GM12878 (cell line): ENCODE data around the gene HMX2. TPM values are rescaled to one million over a fixed set of nuclear protein-coding genes. Genes with fewer than 3 reads are reported as not detected.

Source experiments
- ATAC-seq: fragments of 200-7000 bp; cut with Tn5 transposase; 3 replicates; pipeline ENCODE4 v1.9.1; 2020; ENCODE audit warnings: mild to moderate bottlenecking, moderate library complexity
- BruUV-seq: library from RNA; stranded (reverse); fragments of 400-500 nt; replicated peaks from 2 replicates; lab custom pipeline; 2021; lab: Mats Ljungman, UMichigan
- CTCF ChIA-PET: fragments of 300-600 bp; sonication (Branson Sonifier 250); formaldehyde crosslinking; extraction: SDS; loops from one replicate; lab custom pipeline; 2021; ENCODE audit warnings: inconsistent platforms; lab: Yijun Ruan, JAX
- POLR2A ChIA-PET: fragments of 350-600 bp; formaldehyde crosslinking; extraction: SDS; loops from one replicate; lab custom pipeline; 2021; ENCODE audit warnings: inconsistent platforms; lab: Charles Lee
- RAD21 ChIA-PET: fragments of 300-600 bp; sonication (Branson Sonifier 250); formaldehyde crosslinking; loops from one replicate; lab custom pipeline; 2023; ENCODE audit warnings: antibody characterized with exemption; ENCODE audit not compliant: unreplicated experiment; lab: Charles Lee
- SMC1A ChIA-PET: fragments of 300-600 bp; sonication (Branson Sonifier 250); formaldehyde crosslinking; loops from one replicate; lab custom pipeline; 2023; ENCODE audit not compliant: unreplicated experiment, uncharacterized antibody; lab: Charles Lee
- DNase-seq: peaks from one replicate; pipeline ENCODE4 v3.0.0-alpha.2; 2011; ENCODE audit warnings: low read depth, low spot score
- FAIRE-seq: peaks from 3 replicates; lab custom pipeline; 2011; peaks lifted over from hg19 to GRCh38; lab: Jason Lieb, UNC
- H2AFZ ChIP-seq: 2 replicates; pipeline ENCODE4 v1.6.0; 2011; ENCODE audit warnings: low read depth, low read length, control low read depth; ENCODE audit not compliant: control insufficient read depth
- H3K27ac ChIP-seq: 2 replicates; pipeline ENCODE4 v1.5.1; 2011; ENCODE audit warnings: control low read depth; ENCODE audit not compliant: control insufficient read depth, insufficient read depth
- H3K27me3 ChIP-seq, 2 experiments: replicated peaks in 1 of 2; 2 replicates each; pipeline versions ENCODE4 v1.6.0 to v1.6.1; 2011; ENCODE audit warnings: low read length in 1 of 2; ENCODE audit not compliant: control insufficient read depth in 2 of 2, insufficient read depth in 2 of 2
- H3K36me3 ChIP-seq, 2 experiments: 2 replicates each; pipeline ENCODE4 v1.5.1; 2011; ENCODE audit warnings: low read length in 1 of 2; ENCODE audit not compliant: control insufficient read depth in 2 of 2, insufficient read depth in 2 of 2
- H3K4me1 ChIP-seq: 2 replicates; pipeline ENCODE4 v1.6.1; 2011; ENCODE audit warnings: mild to moderate bottlenecking, low read length, moderate library complexity, mixed read lengths; ENCODE audit not compliant: control insufficient read depth, insufficient read depth
- H3K4me2 ChIP-seq: 2 replicates; pipeline ENCODE4 v1.6.0; 2011; ENCODE audit warnings: control low read depth; ENCODE audit not compliant: control insufficient read depth, insufficient read depth
- H3K4me3 ChIP-seq: fragments of 200-600 bp; sonication (generic); 2 replicates; pipeline ENCODE4 v1.5.1; 2016
- H3K79me2 ChIP-seq: 2 replicates; pipeline ENCODE4 v1.6.0; 2011; ENCODE audit warnings: low read length; ENCODE audit not compliant: control insufficient read depth, insufficient read depth
- H3K9ac ChIP-seq: 2 replicates; pipeline ENCODE4 v1.8.0; 2011; ENCODE audit warnings: low read length, control low read depth, mixed read lengths; ENCODE audit not compliant: control insufficient read depth, insufficient read depth
- H3K9me3 ChIP-seq: replicated peaks from 3 replicates; pipeline ENCODE4 v1.5.1; 2011; ENCODE audit warnings: mild to moderate bottlenecking, low read length; ENCODE audit not compliant: control insufficient read depth, insufficient read depth
- H4K20me1 ChIP-seq: 2 replicates; pipeline ENCODE4 v1.6.0; 2011; ENCODE audit not compliant: control insufficient read depth, insufficient read depth
- BCL11A ChIP-seq: IDR thresholded peaks from 2 replicates; pipeline ENCODE4 v1.6.1; 2011; ENCODE audit warnings: low read depth, low read length
- FOXK2 ChIP-seq: fragments of 450-650 bp; IDR thresholded peaks from 2 replicates; pipeline ENCODE4 v1.6.1; 2017; ENCODE audit warnings: mild to moderate bottlenecking, moderate library complexity
- JUND ChIP-seq: IDR thresholded peaks from 2 replicates; pipeline ENCODE4 v1.6.1; 2012; ENCODE audit warnings: low read depth, mild to moderate bottlenecking, low read length, improper control_type of control experiment, moderate library complexity
- MEF2B ChIP-seq: fragments of 450-650 bp; IDR thresholded peaks from 2 replicates; pipeline ENCODE4 v1.6.1; 2018; ENCODE audit warnings: mild to moderate bottlenecking, moderate library complexity; ENCODE audit not compliant: partially characterized antibody, poor library complexity, severe bottlenecking
- NKRF ChIP-seq: fragments of 450-650 bp; conservative IDR thresholded peaks from 2 replicates; pipeline ENCODE4 v1.6.1; 2017; ENCODE audit warnings: mild to moderate bottlenecking, moderate library complexity
- NR2C1 ChIP-seq: fragments of 450-650 bp; IDR thresholded peaks from 2 replicates; pipeline ENCODE4 v1.6.1; 2017; ENCODE audit warnings: antibody characterized with exemption, mild to moderate bottlenecking, moderate library complexity
- PAX5 ChIP-seq: IDR thresholded peaks from 2 replicates; pipeline ENCODE4 v1.6.1; 2011; ENCODE audit warnings: low read depth, low read length, borderline replicate concordance
- POLR2AphosphoS2 ChIP-seq: IDR thresholded peaks from 2 replicates; pipeline ENCODE4 v1.6.1; 2011; ENCODE audit warnings: low read depth, mild to moderate bottlenecking, low read length, improper control_type of control experiment, moderate library complexity
- RELA ChIP-seq: fragments of 450-650 bp; IDR thresholded peaks from 2 replicates; pipeline ENCODE4 v1.8.0; 2014; ENCODE audit warnings: borderline replicate concordance; ENCODE audit not compliant: partially characterized antibody
- SP1 ChIP-seq: IDR thresholded peaks from one replicate; pipeline ENCODE4 v1.6.1; 2011; ENCODE audit warnings: low read depth, low read length
- SREBF1 ChIP-seq: IDR thresholded peaks from 2 replicates; pipeline ENCODE4 v1.6.1; 2012; ENCODE audit warnings: mild to moderate bottlenecking, low read length
- SREBF2 ChIP-seq: IDR thresholded peaks from 2 replicates; pipeline ENCODE4 v1.6.1; 2012; ENCODE audit warnings: mild to moderate bottlenecking, low read length
- WGBS: methylation state at CpG from one replicate; pipeline ENCODE4 v1.1.6; 2016; ENCODE audit warnings: low lambda C conversion rate; ENCODE audit not compliant: insufficient replicate concordance, insufficient coverage; ENCODE audit errors: missing lambda C conversion rate; 5-methylcytosine and 5-hydroxymethylcytosine counted together
- in situ Hi-C: fragments of 300-500 bp; cut with MboI; formaldehyde crosslinking; loops from 9 replicates; pipeline ENCODE4 v1.14.3; 2018; ENCODE audit warnings: mixed read lengths
- intact Hi-C: fragments of 100-400 bp; cut with micrococcal nuclease; formaldehyde crosslinking; loops from one replicate; pipeline ENCODE4 v1.14.2; 2022; ENCODE audit not compliant: unreplicated experiment
- polyA plus RNA-seq, 11 experiments: library from polyadenylated mRNA; depleted of rRNA in 4 of 11; unstranded in 6 of 11; stranded (reverse) in 5 of 11; fragments of >200 nt; fragmentation: Nextera tagmentation in 4 of 11; fragmentation: Illumina TruSeq in 1 of 11; extraction: Ambion mirVana in 4 of 11; extraction: Trizol in 1 of 11; gene quantifications; 1 replicate in 1 of 11; 2 replicates in 10 of 11; pipeline versions ENCODE4 v1.2.1 to v1.2.3, GENCODE V29; 2011 to 2016; ENCODE audit warnings: inconsistent platforms in 2 of 11, missing spikeins in 2 of 11, low read depth in 1 of 11
- total RNA-seq, 4 experiments: library from RNA; depleted of rRNA in 3 of 4; stranded (reverse); fragments of >200 nt in 3 of 4; fragmentation: Illumina TruSeq in 1 of 4; extraction: Trizol in 1 of 4; gene quantifications; 2 replicates each; pipeline versions ENCODE4 v1.2.1 to v1.2.3, GENCODE V29; 2013 to 2021

The HMX2 gene
- total and polyA plus RNA-seq, 10 of the 15 experiments (the other 5 are each of a cell fraction or from before 2014, with no cell fraction given) = 1.4 to 31.3 (median 16.8) TPM; not detected in 1

GRCh38 chr10:123101872-123102271 lies 46.1 kb upstream of the HMX2 start:
- H3K27ac ChIP-seq = no peak overlapping the region
- no peaks in the 10 kb centered on the region for H4K20me1 ChIP-seq
- no peaks in the 10 kb centered on the region; the same call in 1 of the 2 replicates for H3K4me1 ChIP-seq
- H3K4me3 ChIP-seq = no peak overlapping the region
- intact Hi-C loops = no loop called here
- in situ Hi-C loops = no loop called here
- ATAC-seq = no peak
- H2AFZ ChIP-seq = no peak overlapping the region
- no peaks in the 10 kb centered on the region; the same call in 2 of the 3 replicates for H3K9me3 ChIP-seq
- no peak for DNase-seq
- no peak overlapping the region for H3K9ac ChIP-seq
- no peak overlapping the region for H3K4me2 ChIP-seq
- ChIA-PET SMC1A (no interaction called here), CTCF (no interaction called here), POLR2A (no interaction called here), RAD21 (no interaction called here)
- H3K79me2 ChIP-seq = no peaks in the 10 kb centered on the region
- no peak for TF ChIP-seq RELA
- TF ChIP-seq SP1 = no peak
- TF ChIP-seq MEF2B = no peak
- TF ChIP-seq FOXK2 = no peak
- TF ChIP-seq NR2C1 = no peak
- TF ChIP-seq NKRF = no peak
- no peak for TF ChIP-seq JUND
- no peak for TF ChIP-seq SREBF2
- no peak for TF ChIP-seq BCL11A
- no peak for TF ChIP-seq SREBF1
- TF ChIP-seq PAX5 = no peak
- TF ChIP-seq POLR2AphosphoS2 = no peak
- 52% methylated on average over 9 of the region's 9 CpGs for WGBS
- no peaks in the 10 kb centered on the region; a peak in 2 of 4 replicates for H3K27me3 ChIP-seq
- FAIRE-seq = no peak
- H3K36me3 ChIP-seq = no peaks in the 10 kb centered on the region
- no TSS peak for BruUV-seq
